SK-N-SH (cell line): ENCODE data around the gene C18orf63. TPM values are rescaled to one million over a fixed set of nuclear protein-coding genes. Genes with fewer than 3 reads are reported as not detected.

Source experiments
- CTCF ChIA-PET: fragments of 300-600, 350-600 bp; formaldehyde crosslinking; extraction: SDS; loops from one replicate; lab custom pipeline; 2021; lab: Yijun Ruan, JAX
- POLR2A ChIA-PET: fragments of 350-600 bp; sonication (Branson Sonifier 250); formaldehyde crosslinking; extraction: SDS; loops from one replicate; lab custom pipeline; 2020; ENCODE audit warnings: antibody characterized with exemption, inconsistent platforms; lab: Yijun Ruan, JAX
- DNase-seq: peaks from one replicate; pipeline ENCODE4 v3.0.0; 2012
- H2AFZ ChIP-seq: fragments of 200-600 bp; sonication (generic); 2 replicates; pipeline ENCODE4 v1.8.1; 2016; ENCODE audit warnings: antibody characterized with exemption, mild to moderate bottlenecking, low read depth
- H3F3A ChIP-seq: fragments of 200-600 bp; sonication (generic); replicated peaks from 2 replicates; pipeline ENCODE3; 2016; ENCODE audit warnings: antibody characterized with exemption, mild to moderate bottlenecking; ENCODE audit not compliant: insufficient read depth
- H3K27ac ChIP-seq, 2 experiments: fragments of 200-500 bp in 1 of 2; fragments of 200-600 bp in 1 of 2; sonication (Bioruptor generic) in 1 of 2; sonication (generic), shearing (Covaris generic) in 1 of 2; 2 replicates each; pipeline versions ENCODE4 v1.5.1 to v1.6.1; 2014 to 2016; ENCODE audit warnings: low read depth in 2 of 2, inconsistent platforms in 1 of 2, low read length in 1 of 2, mild to moderate bottlenecking in 1 of 2, mixed read lengths in 1 of 2
- H3K27me3 ChIP-seq: fragments of 200-600 bp; sonication (generic), shearing (Covaris generic); 2 replicates; pipeline ENCODE4 v1.6.1; 2016; ENCODE audit warnings: mixed run types; ENCODE audit not compliant: insufficient read depth
- H3K36me3 ChIP-seq, 2 experiments: fragments of 200-500 bp in 1 of 2; fragments of 200-600 bp in 1 of 2; sonication (Bioruptor generic) in 1 of 2; sonication (generic) in 1 of 2; replicated peaks in 1 of 2; 2 replicates each; pipeline versions ENCODE3 to v1.5.1; 2014 to 2016; ENCODE audit warnings: low read length in 1 of 2, mild to moderate bottlenecking in 1 of 2; ENCODE audit not compliant: insufficient read depth in 2 of 2, control insufficient read depth in 1 of 2
- H3K4me1 ChIP-seq, 2 experiments: fragments of 200-500 bp in 1 of 2; fragments of 200-600 bp in 1 of 2; sonication (Bioruptor generic) in 1 of 2; sonication (generic), shearing (Covaris generic) in 1 of 2; 2 replicates each; pipeline versions ENCODE4 v1.5.1 to v1.6.1; 2014 to 2016; ENCODE audit warnings: low read depth in 1 of 2, low read length in 1 of 2, mixed run types in 1 of 2; ENCODE audit not compliant: insufficient read depth in 2 of 2, control insufficient read depth in 1 of 2
- H3K4me2 ChIP-seq: fragments of 200-600 bp; sonication (generic), shearing (Covaris generic); 2 replicates; pipeline ENCODE4 v1.6.1; 2017; ENCODE audit warnings: mixed run types
- H3K4me3 ChIP-seq, 2 experiments: fragments of 200-500 bp in 1 of 2; fragments of 200-600 bp in 1 of 2; sonication (Bioruptor generic) in 1 of 2; sonication (generic), shearing (Covaris generic) in 1 of 2; 2 replicates each; pipeline versions ENCODE4 v1.5.1 to v1.8.1; 2014 to 2016; ENCODE audit warnings: low read depth in 2 of 2, inconsistent platforms in 1 of 2, low read length in 1 of 2, mild to moderate bottlenecking in 1 of 2, mixed read lengths in 1 of 2, moderate library complexity in 1 of 2
- H3K79me2 ChIP-seq: fragments of 200-600 bp; sonication (generic); 2 replicates; pipeline ENCODE4 v1.8.1; 2017; ENCODE audit warnings: mild to moderate bottlenecking; ENCODE audit not compliant: insufficient read depth
- H3K9ac ChIP-seq: fragments of 200-600 bp; sonication (generic); 2 replicates; pipeline ENCODE4 v1.6.1; 2017; ENCODE audit warnings: mixed run types
- H3K9me2 ChIP-seq: fragments of 200-600 bp; sonication (generic); 2 replicates; pipeline ENCODE4 v1.6.1; 2017; ENCODE audit warnings: mixed run types
- H3K9me3 ChIP-seq: fragments of 200-600 bp; sonication (generic); 2 replicates; pipeline ENCODE4 v1.6.1; 2017; ENCODE audit warnings: mixed run types, mild to moderate bottlenecking, moderate library complexity
- H4K20me1 ChIP-seq: fragments of 200-600 bp; sonication (generic); 2 replicates; pipeline ENCODE4 v1.6.1; 2017; ENCODE audit warnings: mild to moderate bottlenecking, mixed run types; ENCODE audit not compliant: insufficient read depth
- CHD2 ChIP-seq: fragments of 150-350 bp; IDR thresholded peaks from 2 replicates; pipeline ENCODE4 v1.6.1; 2018; ENCODE audit warnings: low read length; ENCODE audit not compliant: partially characterized antibody
- ELF1 ChIP-seq: IDR thresholded peaks from 2 replicates; pipeline ENCODE4 v1.4.0; 2012
- EP300 ChIP-seq, 2 experiments: IDR thresholded peaks; 2 replicates each; pipeline versions ENCODE4 v1.4.0 to v1.6.1; 2012; ENCODE audit warnings: borderline replicate concordance in 1 of 2, low read depth in 1 of 2, low read length in 1 of 2
- FOXM1 ChIP-seq: IDR thresholded peaks from 2 replicates; pipeline ENCODE4 v1.4.0; 2012; ENCODE audit warnings: low read depth, mild to moderate bottlenecking
- GABPA ChIP-seq: IDR thresholded peaks from 2 replicates; pipeline ENCODE4 v1.4.0; 2012; ENCODE audit warnings: low read depth, mild to moderate bottlenecking
- GATA2 ChIP-seq: sonication (generic); formaldehyde crosslinking; IDR thresholded peaks from 2 replicates; pipeline ENCODE4 v1.5.0; 2020; ENCODE audit warnings: mild to moderate bottlenecking, missing genetic modification reagents
- MEF2A ChIP-seq: IDR thresholded peaks from 2 replicates; pipeline ENCODE4 v1.4.0; 2012; ENCODE audit warnings: low read depth, borderline replicate concordance
- MXI1 ChIP-seq: IDR thresholded peaks from 2 replicates; pipeline ENCODE4 v1.6.1; 2012; ENCODE audit warnings: mild to moderate bottlenecking, low read depth, low read length, improper control_type of control experiment
- NFIC ChIP-seq: IDR thresholded peaks from 2 replicates; pipeline ENCODE4 v1.4.0; 2012; ENCODE audit warnings: borderline replicate concordance
- POLR2AphosphoS5 ChIP-seq: IDR thresholded peaks from 2 replicates; pipeline ENCODE4 v1.6.1; 2012; ENCODE audit warnings: low read depth, low read length
- RAD21 ChIP-seq: IDR thresholded peaks from 2 replicates; pipeline ENCODE4 v1.6.1; 2012; ENCODE audit warnings: mild to moderate bottlenecking, low read length
- RFX5 ChIP-seq: IDR thresholded peaks from 2 replicates; pipeline ENCODE4 v1.6.1; 2012; ENCODE audit warnings: mild to moderate bottlenecking, improper control_type of control experiment, low read length
- SIN3A ChIP-seq: IDR thresholded peaks from 2 replicates; pipeline ENCODE4 v1.6.1; 2012; ENCODE audit warnings: low read depth, mild to moderate bottlenecking, low read length, moderate library complexity, borderline replicate concordance
- TAF1 ChIP-seq: IDR thresholded peaks from 2 replicates; pipeline ENCODE4 v1.6.1; 2012; ENCODE audit warnings: low read depth, mild to moderate bottlenecking, low read length, moderate library complexity, borderline replicate concordance
- TEAD4 ChIP-seq: IDR thresholded peaks from 2 replicates; pipeline ENCODE4 v1.4.0; 2012; ENCODE audit warnings: mild to moderate bottlenecking, borderline replicate concordance; ENCODE audit not compliant: insufficient read depth
- YY1 ChIP-seq: IDR thresholded peaks from 2 replicates; pipeline ENCODE4 v1.4.0; 2012; ENCODE audit warnings: low read depth, mild to moderate bottlenecking
- WGBS: methylation state at CpG from one replicate; pipeline ENCODE4 v1.1.6; 2017; ENCODE audit warnings: low lambda C conversion rate; 5-methylcytosine and 5-hydroxymethylcytosine counted together
- polyA plus RNA-seq, 3 experiments: library from polyadenylated mRNA; depleted of rRNA; stranded (reverse); fragments of >200 nt; gene quantifications; 2 replicates each; pipeline ENCODE4 v1.2.3, GENCODE V29; 2012
- TF ChIP-seq, protein P1 (sequence below): IDR thresholded peaks from 2 replicates; pipeline ENCODE4 v1.6.1; 2012; ENCODE audit warnings: mild to moderate bottlenecking, low read depth, low read length, moderate library complexity
- TF ChIP-seq, protein P2 (sequence below): IDR thresholded peaks from 2 replicates; pipeline ENCODE4 v1.4.0; 2012; ENCODE audit warnings: low read depth
- TF ChIP-seq, protein P3 (sequence below): fragments of 150-350 bp; IDR thresholded peaks from 2 replicates; pipeline ENCODE4 v1.6.1; 2017; ENCODE audit warnings: antibody characterized with exemption, low read length, low read depth, borderline replicate concordance

Gene C18orf63
- polyA plus RNA-seq, 1 of the 3 experiments (the other 2 are of a cell fraction) = not detected

DNA sequence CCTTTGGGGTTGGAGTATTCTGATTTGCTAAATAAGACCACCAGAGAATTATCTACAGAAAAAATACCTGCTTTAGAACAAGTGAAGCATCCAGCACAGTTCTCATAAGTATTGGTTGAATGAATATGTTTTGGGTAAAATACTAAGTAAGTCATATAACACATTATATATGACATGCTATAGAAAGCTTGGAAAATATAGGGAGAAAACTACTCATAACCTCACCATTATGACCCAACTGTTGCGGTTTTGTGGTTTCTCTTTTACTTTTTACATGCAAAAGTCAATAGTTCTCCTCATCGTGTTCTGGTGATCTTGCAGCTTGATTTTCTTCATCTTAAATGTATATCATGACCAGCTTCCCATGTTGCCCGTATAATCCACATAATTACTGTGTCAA, 75.3 kb downstream of the C18orf63 start:
- CTCF ChIA-PET = no interaction called here
- no peaks in the 10 kb centered on the region for H3K4me1 ChIP-seq
- no peaks in the 10 kb centered on the region for H3K36me3 ChIP-seq
- H3K4me2 ChIP-seq = no peak overlapping the region
- H3F3A ChIP-seq = no peaks in the 10 kb centered on the region
- H2AFZ ChIP-seq = no peak overlapping the region
- no peak overlapping the region for H3K4me3 ChIP-seq
- H4K20me1 ChIP-seq = no peaks in the 10 kb centered on the region
- H3K27me3 ChIP-seq = peaks cover 11% of the 10 kb centered on the region; the same call in 1 of the 2 replicates
- POLR2A ChIA-PET = no interaction called here
- DNase-seq = no peak
- WGBS = 13% methylated on average over 3 of the region's 3 CpGs
- H3K79me2 ChIP-seq = no peaks in the 10 kb centered on the region
- TF ChIP-seq NFIC (no peak), FOXM1 (no peak), GATA2 (no peak), RAD21 (no peak), MXI1 (no peak), ELF1 (no peak), SIN3A (no peak), RFX5 (no peak), TAF1 (no peak), YY1 (no peak), TEAD4 (no peak), CHD2 (no peak), GABPA (no peak)
- TF ChIP-seq, protein P1, sequence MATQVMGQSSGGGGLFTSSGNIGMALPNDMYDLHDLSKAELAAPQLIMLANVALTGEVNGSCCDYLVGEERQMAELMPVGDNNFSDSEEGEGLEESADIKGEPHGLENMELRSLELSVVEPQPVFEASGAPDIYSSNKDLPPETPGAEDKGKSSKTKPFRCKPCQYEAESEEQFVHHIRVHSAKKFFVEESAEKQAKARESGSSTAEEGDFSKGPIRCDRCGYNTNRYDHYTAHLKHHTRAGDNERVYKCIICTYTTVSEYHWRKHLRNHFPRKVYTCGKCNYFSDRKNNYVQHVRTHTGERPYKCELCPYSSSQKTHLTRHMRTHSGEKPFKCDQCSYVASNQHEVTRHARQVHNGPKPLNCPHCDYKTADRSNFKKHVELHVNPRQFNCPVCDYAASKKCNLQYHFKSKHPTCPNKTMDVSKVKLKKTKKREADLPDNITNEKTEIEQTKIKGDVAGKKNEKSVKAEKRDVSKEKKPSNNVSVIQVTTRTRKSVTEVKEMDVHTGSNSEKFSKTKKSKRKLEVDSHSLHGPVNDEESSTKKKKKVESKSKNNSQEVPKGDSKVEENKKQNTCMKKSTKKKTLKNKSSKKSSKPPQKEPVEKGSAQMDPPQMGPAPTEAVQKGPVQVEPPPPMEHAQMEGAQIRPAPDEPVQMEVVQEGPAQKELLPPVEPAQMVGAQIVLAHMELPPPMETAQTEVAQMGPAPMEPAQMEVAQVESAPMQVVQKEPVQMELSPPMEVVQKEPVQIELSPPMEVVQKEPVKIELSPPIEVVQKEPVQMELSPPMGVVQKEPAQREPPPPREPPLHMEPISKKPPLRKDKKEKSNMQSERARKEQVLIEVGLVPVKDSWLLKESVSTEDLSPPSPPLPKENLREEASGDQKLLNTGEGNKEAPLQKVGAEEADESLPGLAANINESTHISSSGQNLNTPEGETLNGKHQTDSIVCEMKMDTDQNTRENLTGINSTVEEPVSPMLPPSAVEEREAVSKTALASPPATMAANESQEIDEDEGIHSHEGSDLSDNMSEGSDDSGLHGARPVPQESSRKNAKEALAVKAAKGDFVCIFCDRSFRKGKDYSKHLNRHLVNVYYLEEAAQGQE = no peak
- TF ChIP-seq, protein P2, sequence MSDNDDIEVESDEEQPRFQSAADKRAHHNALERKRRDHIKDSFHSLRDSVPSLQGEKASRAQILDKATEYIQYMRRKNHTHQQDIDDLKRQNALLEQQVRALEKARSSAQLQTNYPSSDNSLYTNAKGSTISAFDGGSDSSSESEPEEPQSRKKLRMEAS = no peak
- H3K9me3 ChIP-seq = no peaks in the 10 kb centered on the region
- H3K27ac ChIP-seq = no peak overlapping the region
- H3K9ac ChIP-seq = no peak overlapping the region
- H3K9me2 ChIP-seq = no peaks in the 10 kb centered on the region

DNA sequence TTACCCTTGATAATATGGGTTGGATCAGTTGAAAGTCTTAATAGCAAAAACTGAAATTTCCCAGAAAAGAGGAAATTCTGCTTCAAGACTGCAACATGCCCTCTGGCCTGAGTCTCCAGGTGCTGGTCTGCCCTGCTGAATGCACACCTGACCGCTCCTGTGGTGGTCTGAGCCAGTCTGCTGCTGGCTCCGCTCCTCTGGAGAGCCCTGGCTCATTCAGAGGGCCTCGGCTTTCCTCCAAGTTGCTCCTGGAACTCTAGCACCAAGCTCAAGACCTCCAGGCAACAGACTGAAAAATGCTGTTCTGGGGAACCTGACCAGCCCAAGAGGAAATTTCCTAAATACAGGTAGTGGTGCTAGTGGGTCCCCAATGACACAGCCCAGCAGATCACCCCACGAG, 76.7 kb downstream of the C18orf63 start:
- Histone ChIP-seq H4K20me1 (no peaks in the 10 kb centered on the region), H2AFZ (no peak overlapping the region), H3K4me2 (no peak overlapping the region), H3K79me2 (no peaks in the 10 kb centered on the region), H3K27ac (no peak overlapping the region), H3K9ac (no peak overlapping the region), H3K4me3 (no peak overlapping the region), H3K36me3 (no peaks in the 10 kb centered on the region), H3F3A (no peaks in the 10 kb centered on the region), H3K9me3 (no peaks in the 10 kb centered on the region), H3K4me1 (no peaks in the 10 kb centered on the region), H3K9me2 (no peaks in the 10 kb centered on the region), H3K27me3 (peaks cover 18% of the 10 kb centered on the region; the same call in 1 of the 2 replicates)
- 0% methylated on average over 2 of the region's 4 CpGs for WGBS
- DNase-seq = no peak
- ChIA-PET POLR2A (no interaction called here), CTCF (interaction anchor here (0.7 kb wide), 1 partner anchor 206 kb away, joined by 3 read pairs; no protein-coding TSS in a partner anchor)
- TF ChIP-seq POLR2AphosphoS5 (no peak), GABPA (no peak), EP300 (IDR thresholded peaks at IDR 0.05; ENCODE audit: borderline replicate concordance in 1 of 2, low read depth in 1 of 2, low read length in 1 of 2) (no peak), RFX5 (no peak), SIN3A (no peak), TAF1 (no peak), MXI1 (no peak), TEAD4 (no peak), MEF2A (no peak)
- TF ChIP-seq, protein P3, sequence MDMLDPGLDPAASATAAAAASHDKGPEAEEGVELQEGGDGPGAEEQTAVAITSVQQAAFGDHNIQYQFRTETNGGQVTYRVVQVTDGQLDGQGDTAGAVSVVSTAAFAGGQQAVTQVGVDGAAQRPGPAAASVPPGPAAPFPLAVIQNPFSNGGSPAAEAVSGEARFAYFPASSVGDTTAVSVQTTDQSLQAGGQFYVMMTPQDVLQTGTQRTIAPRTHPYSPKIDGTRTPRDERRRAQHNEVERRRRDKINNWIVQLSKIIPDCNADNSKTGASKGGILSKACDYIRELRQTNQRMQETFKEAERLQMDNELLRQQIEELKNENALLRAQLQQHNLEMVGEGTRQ = no peak
- TF ChIP-seq, protein P1 = no peak
